Stimulated activated CD8-positive, alpha-beta memory T cell treated with anti-CD3 and anti-CD28 coated beads, Interleukin-15, amount 100 ng/mL, for 24 hours (primary cell): ENCODE measurements around the gene TTC19.
"Not testable (repeated sequence)": the region's sequence is repeated elsewhere in the genome, so short reads cannot be mapped to it uniquely, and the experiment has no call there.

Experiments
- DNase-seq: peaks from one replicate; pipeline ENCODE4 v3.0.0-alpha.2; 2020; ENCODE audit warnings: low read depth

Gene TTC19

DNA sequence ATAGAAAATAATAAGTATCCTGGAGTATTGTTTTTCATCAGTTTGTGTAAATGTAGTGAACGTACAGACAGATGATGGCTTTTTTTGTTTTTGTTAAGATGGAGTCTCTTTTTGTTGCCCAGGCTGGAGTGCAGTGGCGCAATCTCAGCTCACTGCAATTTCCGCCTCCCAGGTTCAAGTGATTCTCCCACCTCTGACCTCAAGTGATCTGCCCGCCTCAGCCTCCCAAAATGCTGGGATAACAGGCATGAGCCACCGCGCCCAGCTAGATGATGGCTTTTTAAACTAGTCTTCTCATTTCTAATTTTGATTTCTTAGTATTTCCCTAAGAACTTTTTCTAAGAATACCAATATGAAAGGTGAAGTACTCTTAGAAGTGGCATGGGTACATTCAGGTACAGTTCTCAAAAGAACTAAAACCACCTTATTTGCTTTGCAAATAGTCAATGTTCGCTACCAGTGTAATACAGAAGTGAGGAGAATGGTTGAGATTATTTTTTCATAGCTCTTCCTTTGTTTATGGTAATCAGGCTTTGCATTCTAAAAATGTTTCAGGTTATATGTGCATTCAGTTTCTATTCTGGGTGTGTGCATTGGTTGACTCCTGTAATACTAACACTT lies 34.2 kb downstream of the TTC19 start:
- no peak for DNase-seq

DNA sequence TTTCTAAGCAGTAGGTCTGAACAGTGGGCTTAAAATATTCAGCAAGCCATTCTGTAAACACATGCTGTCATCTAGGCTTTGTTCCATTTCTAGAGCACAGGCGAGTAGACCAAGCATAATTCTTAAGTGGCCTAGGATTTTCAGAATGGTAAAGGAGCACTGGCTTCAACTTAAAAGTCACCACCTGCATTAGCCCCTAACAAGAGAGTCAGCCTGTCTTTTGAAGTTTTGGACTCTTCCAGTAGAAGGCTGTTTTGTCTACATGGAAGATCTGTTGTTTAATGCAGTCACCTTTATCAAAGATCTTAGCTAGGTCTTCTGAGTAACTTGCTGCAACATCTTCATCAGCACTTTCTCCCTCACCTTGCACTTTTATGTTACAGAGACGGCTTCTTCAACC lies 36.6 kb downstream of the TTC19 start:
- no peak for DNase-seq

DNA sequence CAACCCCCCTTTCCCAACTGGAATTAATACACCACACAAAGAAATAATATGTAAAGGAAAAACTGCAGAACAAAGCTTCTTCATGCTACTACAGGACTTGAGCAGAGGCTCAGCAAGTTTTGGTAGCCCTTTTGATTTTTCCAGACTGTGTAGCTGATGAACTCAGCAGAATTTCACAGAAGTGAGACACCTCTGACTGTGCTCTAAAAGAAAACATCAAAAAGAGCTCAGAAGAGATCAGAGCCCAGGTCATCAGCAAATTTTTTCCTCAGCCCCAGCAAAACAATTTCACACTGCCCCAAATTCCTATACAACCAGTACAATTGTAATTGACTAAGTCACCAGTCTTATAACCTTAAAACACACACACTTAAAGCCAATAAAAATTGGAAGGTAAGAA lies 38.0 kb downstream of the TTC19 start:
- DNase-seq: no peak

DNA sequence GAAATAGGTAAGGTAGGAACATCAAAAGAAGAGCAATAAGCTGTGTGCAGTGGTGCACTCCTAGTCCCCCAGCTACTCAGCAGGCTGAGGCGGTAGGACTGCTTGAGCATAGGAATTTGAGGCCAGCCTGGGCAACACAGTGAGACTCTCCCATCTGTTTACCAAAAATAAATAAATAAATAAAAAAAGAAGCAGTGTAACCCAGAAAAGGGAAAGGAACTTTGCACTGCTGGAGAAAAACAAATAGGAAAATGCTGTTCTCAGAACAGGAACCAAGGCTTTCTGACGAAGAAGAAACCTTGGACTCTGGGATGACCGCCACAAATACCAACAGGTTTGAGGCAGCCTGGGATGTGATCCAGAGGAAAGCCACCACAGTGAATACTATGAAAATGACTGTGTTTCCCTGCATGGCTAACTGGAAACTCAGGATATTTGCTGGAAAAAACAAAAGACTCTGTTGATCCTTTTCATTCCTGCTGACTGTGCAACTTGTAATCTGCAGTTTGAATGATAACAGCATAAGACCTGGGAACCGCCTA lies 41.2 kb downstream of the TTC19 start:
- DNase-seq: no peak

DNA sequence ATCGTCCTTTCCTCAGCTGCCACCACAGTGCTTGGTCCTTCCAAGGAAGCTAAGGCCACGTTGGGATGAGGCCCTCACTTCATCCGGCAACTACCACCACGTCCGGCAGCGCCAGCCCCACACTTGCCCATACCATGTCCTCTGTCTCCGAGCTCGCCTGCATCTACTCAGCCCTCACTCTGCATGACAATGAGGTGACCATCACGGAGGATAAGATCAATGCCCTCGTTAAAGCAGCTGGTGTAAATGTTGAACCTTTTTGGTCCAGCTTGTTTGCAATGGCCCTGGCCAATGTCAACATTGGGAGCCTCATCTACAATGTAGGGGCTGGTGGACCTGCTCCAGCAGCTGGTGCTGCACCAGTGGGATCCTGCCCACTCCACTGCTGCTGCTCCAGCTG lies 44.9 kb downstream of the TTC19 start:
- no peak for DNase-seq

DNA sequence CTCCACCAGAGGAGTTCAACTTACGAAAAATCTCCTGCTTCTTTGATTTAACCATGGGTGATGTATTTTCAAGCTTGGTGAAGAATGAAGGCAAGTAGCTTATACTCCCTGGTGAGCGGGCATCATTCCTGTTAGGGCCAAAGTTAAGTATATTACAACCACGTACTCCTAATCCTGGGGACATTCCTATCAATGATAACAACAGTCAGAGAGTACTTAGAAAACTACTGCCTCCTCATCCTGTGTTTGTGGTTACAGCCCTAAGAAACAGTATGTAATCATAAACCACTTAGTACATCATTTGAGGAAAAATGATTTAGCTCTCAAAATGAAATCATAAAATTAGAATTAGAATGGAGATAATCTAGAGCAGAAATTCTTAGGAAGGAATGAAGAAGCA lies 47.3 kb downstream of the TTC19 start:
- no peak for DNase-seq

DNA sequence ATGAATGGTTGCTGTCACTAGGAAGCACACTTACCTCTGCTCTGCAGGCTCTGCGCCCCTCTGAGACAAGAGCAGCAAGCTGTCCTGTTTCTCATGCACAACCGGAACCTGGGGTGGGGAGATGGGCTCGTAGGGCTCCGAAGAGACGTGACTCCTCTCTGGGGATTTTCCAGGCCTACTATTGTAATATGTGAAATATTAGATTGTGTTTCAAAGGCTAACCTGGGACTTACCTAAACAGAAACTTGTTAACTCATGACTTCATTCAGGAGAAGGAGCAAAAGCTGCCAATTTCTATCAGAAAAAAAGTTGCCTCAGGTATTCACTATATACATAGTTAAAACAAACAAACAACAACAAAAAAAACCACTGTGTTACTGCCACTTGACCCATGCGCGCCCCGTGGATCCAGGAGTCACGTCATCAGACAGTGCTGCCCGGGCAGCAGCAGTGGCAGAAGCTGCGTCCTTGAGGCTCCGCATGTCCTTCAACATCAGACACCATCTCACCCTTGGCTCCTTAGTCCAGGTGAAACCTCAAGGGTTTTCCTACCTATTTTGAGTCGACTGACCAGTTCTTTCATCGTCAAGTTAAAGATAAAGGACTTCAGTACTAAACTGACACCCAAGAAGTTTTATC lies 49.3 kb downstream of the TTC19 start:
- DNase-seq: no peak

DNA sequence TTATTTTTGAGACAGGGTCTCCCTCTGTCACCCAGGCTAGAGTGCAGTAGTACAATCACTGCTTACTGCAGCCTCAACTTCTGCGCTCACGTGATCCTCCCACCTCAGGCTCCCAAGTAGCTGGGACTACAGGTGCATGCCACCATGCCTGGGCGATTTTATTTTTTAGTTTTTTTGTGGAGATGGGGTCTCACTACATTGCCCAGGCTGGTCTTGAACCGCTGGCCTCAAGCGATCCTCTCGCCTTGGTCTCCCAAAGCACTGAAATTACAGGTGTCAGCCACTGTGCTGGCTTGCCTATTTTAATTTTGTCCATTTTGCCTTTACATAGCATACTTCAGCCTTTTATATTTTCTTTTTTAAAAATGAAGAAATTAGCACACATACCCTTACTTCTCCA lies 51.2 kb downstream of the TTC19 start:
- DNase-seq: no peak

DNA sequence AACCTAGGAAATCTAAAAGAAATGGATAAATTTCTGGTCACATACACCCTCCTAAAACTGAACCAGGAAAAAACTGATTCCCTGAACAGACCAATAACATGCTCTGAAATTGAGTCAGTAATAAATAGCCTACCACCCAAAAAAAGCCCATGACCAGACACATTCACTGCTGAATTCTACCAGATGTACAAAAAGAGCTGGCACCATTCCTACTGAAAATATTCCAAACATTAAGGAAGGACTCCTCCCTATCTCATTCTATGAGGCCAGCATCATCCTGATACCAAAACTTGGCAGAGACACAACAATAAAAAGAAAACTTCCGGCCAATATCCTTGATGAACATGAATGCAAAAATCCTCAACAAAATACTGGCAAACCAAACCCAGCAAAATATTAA lies 52.9 kb downstream of the TTC19 start:
- DNase-seq: no peak

DNA sequence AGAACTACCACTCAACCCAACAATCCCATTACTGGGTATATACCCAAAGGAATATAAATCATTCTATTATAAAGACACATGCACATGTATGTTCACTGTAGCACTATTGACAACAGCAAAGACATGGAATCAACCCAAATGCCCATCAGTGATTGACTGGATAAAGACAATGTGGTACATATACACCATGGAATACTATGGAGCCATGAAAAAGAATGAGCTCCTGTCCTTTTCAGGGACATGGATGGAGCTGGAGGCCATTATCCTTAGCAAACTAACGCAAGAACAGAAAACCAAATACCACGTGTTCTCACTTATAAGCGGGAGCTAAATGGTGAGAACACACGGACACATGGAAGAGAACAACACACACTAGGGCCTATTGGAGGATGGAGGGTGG lies 55.5 kb downstream of the TTC19 start:
- not testable (repeated sequence) for DNase-seq

DNA sequence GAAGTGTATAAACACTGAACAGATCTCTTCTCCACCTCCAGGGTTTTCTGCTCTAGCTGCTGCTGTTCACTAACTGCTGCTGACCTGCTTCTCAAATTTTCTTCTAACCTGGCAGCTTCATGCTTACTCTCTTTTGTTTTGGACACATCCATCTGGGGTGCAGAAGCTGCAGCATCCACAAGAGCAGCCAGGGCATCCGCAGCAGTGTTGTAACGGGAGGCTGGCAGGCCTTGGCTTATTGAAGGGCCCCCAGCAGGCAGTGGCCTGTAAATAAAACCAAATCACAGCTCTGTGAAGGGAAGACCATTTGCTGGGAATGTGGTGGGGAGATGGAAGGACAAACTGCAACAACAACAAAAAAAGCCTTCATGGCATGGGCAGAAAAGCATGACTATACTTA lies 62.0 kb downstream of the TTC19 start:
- no peak for DNase-seq

DNA sequence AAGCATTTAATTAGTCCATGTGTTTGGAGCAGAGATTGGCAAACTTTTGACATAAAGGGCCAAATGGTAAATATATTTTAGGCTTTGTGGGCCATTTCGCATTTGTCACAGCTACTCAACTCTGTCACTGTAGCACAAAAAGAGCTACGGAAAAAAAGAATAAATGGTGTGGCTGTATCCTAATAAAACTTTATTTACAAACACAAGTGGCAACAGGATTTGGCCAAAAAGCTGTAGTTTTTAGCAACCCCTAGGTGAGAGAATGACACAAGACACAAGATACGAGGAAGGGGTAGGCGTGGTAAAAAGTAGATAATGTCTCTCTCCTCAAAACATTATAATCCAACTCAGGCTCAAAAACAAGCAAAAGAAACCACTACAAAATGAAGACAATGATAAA lies 66.5 kb downstream of the TTC19 start:
- no peak for DNase-seq

DNA sequence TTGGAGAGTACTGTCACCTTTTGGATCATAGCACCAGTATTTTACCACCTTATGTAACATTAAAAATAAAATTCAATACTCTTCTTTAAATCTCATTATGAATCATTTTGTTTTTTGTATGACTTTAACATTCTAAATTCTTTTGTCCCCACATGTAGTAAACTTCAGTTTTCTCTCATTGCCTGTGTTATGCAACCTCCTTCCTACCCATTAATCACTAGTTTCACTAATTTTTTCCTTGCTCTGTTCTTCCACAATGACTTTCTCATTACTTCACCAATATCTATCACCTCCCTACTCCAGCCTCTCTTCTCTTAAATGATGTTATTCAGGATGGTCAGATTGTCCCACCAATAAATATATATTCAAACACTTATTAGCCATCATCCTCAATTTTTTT lies 68.7 kb downstream of the TTC19 start:
- no peak for DNase-seq

DNA sequence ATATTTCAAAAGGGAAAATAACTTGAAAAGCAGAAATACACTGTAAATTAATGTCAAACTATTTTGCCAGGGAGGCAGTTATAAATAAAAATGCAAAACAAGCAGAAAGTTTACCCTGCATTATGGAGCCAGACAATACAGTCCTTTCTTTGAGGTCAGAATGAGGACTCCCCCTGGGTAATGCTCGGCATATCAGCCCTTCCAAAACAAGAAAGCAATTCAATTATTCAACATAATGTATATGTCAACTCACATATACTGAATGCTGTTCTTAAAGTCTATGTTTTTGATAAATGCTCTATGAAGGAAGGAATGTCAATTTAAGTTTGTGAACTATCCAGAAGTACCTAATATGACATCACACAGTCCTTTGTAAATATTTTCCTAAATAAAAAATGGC lies 72.4 kb downstream of the TTC19 start:
- DNase-seq: no peak

DNA sequence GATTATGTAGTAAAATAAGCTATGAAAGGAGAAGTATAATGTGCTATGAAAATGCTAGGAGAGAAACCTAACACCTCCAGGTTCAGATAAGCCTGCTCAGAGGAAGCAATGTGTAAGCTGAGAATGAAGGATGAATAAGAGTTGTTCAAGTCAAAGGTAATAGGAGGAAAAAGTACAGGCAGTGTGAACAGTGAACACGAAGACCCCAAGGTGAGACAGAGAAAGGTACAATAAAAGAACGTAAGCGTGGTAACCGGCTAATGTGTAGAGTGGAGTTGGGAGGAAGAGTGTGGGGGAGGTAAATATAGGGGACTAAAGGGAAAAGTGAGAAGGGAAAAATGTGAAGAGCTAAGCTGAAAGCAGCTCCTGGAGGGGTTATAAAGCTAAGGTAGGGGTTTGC lies 74.2 kb downstream of the TTC19 start:
- no peak for DNase-seq

DNA sequence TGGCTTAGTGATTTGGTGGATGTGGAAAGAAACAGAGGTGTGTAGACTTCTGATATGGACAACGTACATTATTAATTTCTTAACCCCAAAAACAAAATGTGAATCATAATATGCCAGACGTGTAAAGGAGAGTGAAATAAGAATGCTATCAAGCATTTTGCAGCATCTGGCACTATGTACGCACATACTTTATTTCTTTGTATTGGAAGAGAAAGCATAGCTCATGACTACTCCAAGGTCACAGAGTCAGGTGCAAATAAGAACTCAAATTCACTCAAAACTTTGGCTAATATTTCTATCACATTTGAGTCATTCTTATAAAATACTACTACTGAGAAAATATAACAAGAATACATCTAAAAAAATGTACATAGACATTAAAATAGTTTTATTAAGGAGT lies 74.8 kb downstream of the TTC19 start:
- no peak for DNase-seq

DNA sequence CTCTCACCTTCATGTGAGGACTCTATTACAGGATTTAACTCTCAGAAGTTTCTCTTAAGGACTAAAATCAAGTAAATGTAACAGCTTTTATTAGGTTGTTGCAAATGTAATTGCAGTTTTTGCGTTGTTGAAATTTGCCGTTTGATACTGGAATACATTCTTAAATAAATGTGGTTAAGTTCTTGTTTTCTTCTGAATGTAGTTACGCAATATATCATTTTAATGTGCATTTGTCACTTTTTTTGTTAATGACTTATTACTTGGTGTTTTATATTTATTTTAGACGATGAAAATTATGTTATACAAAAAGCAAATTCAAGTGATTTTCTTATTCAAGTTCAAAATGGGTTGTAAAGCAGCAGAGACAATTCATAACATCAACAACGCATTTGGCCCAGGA lies 76.3 kb downstream of the TTC19 start:
- no peak for DNase-seq
